ENCODE results near the gene RBM25. TPM values are rescaled to one million over a fixed set of nuclear protein-coding genes. Genes with fewer than 3 reads are reported as not detected.

RBM25 gene
- total and polyA plus RNA-seq, 10 of the 15 experiments (the other 5 are each of a cell fraction or from before 2014, with no cell fraction given) = 43.4 to 125 (median 74.1) TPM

GRCh38 chr14:73055251-73055650 is 3.1 kb upstream of the RBM25 start:
- ChIA-PET CTCF (no interaction called here), SMC1A (ENCODE audit: uncharacterized antibody, unreplicated experiment) (no interaction called here), POLR2A (no interaction called here), RAD21 (ENCODE audit: unreplicated experiment) (interaction anchor here (0.6 kb wide), 1 partner anchor 639 kb away, joined by 3 read pairs; no protein-coding TSS in a partner anchor)
- intact Hi-C loops (cut with micrococcal nuclease; ENCODE audit: unreplicated experiment) (loop anchor here (5.0 kb wide), 1 partner anchor 38 kb away; no protein-coding TSS in a partner anchor), in situ Hi-C loops (cut with MboI) (no loop called here)
- WGBS (ENCODE audit: insufficient coverage, insufficient replicate concordance, low lambda C conversion rate, missing lambda C conversion rate) = 100% methylated on average over 1 of the region's 1 CpG
- no peak for DNase-seq (ENCODE audit: low read depth, low spot score)
- H3K79me2 ChIP-seq (ENCODE audit: control insufficient read depth, insufficient read depth, low read length) = peaks cover 21% of the 10 kb centered on the region
- no peak overlapping the region for H3K27ac ChIP-seq (ENCODE audit: control insufficient read depth, insufficient read depth)
- H3K4me1 ChIP-seq (ENCODE audit: control insufficient read depth, insufficient read depth, low read length) = no peaks in the 10 kb centered on the region
- H3K4me3 ChIP-seq = no peak overlapping the region
- TF ChIP-seq CBX5 (IDR thresholded peaks at IDR 0.05; ENCODE audit: low read depth) (no peak), RAD51 (IDR thresholded peaks at IDR 0.05) (no peak), HDAC2 (IDR thresholded peaks at IDR 0.05) (no peak), BCLAF1 (IDR thresholded peaks at IDR 0.05) (no peak), NR2F1 (conservative IDR thresholded peaks at IDR 0.05) (no peak), MTA3 (IDR thresholded peaks at IDR 0.05; ENCODE audit: borderline replicate concordance, low read length) (no peak), USF1 (IDR thresholded peaks at IDR 0.05; ENCODE audit: borderline replicate concordance, extremely low read length, insufficient read depth, low read depth, low read length) (no peak), ZBTB33 (IDR thresholded peaks at IDR 0.05) (no peak), WRNIP1 (IDR thresholded peaks at IDR 0.05; ENCODE audit: borderline replicate concordance, low read depth, low read length) (no peak), RB1 (IDR thresholded peaks at IDR 0.05; ENCODE audit: borderline replicate concordance) (no peak), SPI1 (IDR thresholded peaks at IDR 0.05; ENCODE audit: borderline replicate concordance, insufficient read depth, low read depth, low read length) (no peak), TCF7 (IDR thresholded peaks at IDR 0.05; ENCODE audit: borderline replicate concordance) (no peak), IRF3 (IDR thresholded peaks at IDR 0.05) (no peak)
- no peak overlapping the region for H2AFZ ChIP-seq (ENCODE audit: control insufficient read depth, low read depth, low read length)
- H4K20me1 ChIP-seq (ENCODE audit: control insufficient read depth, insufficient read depth) = no peaks in the 10 kb centered on the region
- no peaks in the 10 kb centered on the region for H3K36me3 ChIP-seq (ENCODE audit: control insufficient read depth in 2 of 2, insufficient read depth in 2 of 2, low read length in 1 of 2)
- BruUV-seq (replicated peaks) = no TSS peak
- H3K27me3 ChIP-seq (replicated peaks in 1 of 2; ENCODE audit: control insufficient read depth in 2 of 2, insufficient read depth in 2 of 2, low read length in 1 of 2) = no peaks in the 10 kb centered on the region
- no peak overlapping the region for H3K4me2 ChIP-seq (ENCODE audit: control insufficient read depth, insufficient read depth)
- H3K9ac ChIP-seq (ENCODE audit: control insufficient read depth, insufficient read depth, low read length) = no peak overlapping the region
- no peaks in the 10 kb centered on the region for H3K9me3 ChIP-seq (replicated peaks; ENCODE audit: control insufficient read depth, insufficient read depth, low read length)
- ATAC-seq = no peak
- FAIRE-seq = no peak
